C4-2B (cell line): ENCODE measurements around the gene RADIL.
"Not testable (repeated sequence)": the region's sequence is repeated elsewhere in the genome, so short reads cannot be mapped to it uniquely, and the experiment has no call there.

Experiments used
- H3K27ac ChIP-seq: fragments of 450-650 bp; 2 replicates; pipeline ENCODE4 v1.5.1; 2017
- ZFX ChIP-seq: fragments of 450-650 bp; IDR thresholded peaks from 2 replicates; pipeline ENCODE4 v1.6.1; 2017
- TF ChIP-seq, protein P1 (sequence below): fragments of 450-650 bp; conservative IDR thresholded peaks from 2 replicates; pipeline ENCODE4 v1.5.1; 2017; ENCODE audit warnings: mild to moderate bottlenecking

The RADIL gene

GRCh38 chr7:4906682-4907081, 23.2 kb upstream of the RADIL start:
- H3K27ac ChIP-seq, result no peak overlapping the region
- TF ChIP-seq, protein P1, sequence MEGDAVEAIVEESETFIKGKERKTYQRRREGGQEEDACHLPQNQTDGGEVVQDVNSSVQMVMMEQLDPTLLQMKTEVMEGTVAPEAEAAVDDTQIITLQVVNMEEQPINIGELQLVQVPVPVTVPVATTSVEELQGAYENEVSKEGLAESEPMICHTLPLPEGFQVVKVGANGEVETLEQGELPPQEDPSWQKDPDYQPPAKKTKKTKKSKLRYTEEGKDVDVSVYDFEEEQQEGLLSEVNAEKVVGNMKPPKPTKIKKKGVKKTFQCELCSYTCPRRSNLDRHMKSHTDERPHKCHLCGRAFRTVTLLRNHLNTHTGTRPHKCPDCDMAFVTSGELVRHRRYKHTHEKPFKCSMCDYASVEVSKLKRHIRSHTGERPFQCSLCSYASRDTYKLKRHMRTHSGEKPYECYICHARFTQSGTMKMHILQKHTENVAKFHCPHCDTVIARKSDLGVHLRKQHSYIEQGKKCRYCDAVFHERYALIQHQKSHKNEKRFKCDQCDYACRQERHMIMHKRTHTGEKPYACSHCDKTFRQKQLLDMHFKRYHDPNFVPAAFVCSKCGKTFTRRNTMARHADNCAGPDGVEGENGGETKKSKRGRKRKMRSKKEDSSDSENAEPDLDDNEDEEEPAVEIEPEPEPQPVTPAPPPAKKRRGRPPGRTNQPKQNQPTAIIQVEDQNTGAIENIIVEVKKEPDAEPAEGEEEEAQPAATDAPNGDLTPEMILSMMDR, result no peak
- TF ChIP-seq ZFX, result no peak

- no peak overlapping the region for H3K27ac ChIP-seq
- no peak for TF ChIP-seq ZFX
- TF ChIP-seq, protein P1, result no peak
Observed at GRCh38 chr7:4905171-4905570, 21.7 kb upstream of the RADIL start.

DNA sequence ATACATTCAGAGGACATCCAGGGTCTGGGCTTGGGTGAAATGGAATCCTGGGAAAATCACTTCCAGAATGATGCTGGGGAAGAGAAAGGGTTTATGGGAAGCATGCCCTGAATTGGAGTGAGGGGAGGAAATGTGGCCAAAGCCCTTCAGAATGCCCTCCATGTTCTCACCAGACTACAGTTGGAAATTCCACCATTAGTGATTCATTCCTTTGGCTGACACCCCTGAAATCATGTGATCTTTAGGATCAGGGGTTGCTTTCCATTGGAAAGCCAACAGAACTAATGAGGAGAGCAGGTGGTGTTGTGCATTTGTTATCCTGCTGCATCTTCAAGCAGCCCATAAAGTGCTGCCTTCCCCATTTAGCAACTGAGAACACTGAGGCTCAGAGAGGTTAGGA, 20.8 kb upstream of the RADIL start:
- TF ChIP-seq, protein P1, result no peak
- TF ChIP-seq ZFX, result no peak
- no peak overlapping the region for H3K27ac ChIP-seq

DNA sequence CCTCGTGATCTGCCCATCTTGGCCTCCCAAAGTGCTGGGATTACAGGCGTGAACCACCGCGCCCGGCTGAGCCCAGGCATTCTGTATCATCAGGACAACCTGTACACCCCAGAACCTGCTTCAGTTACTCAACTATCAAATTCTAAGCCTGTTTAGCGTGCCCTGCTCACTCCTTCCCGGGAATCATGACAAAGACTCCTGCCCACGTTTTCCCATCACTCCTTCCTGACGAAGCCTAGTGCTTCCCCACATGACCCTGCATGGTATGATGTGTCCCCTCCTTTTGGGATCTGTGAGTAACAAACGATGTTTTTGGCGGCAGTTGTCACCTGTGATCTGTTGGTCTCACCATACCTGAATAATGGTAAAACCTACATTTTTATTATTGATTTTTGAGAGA, 12.2 kb upstream of the RADIL start:
- H3K27ac ChIP-seq, result no peak overlapping the region
- TF ChIP-seq ZFX, result no peak

- no peak for TF ChIP-seq ZFX
- TF ChIP-seq, protein P1, result no peak
- H3K27ac ChIP-seq, result no peak overlapping the region
Observed at GRCh38 chr7:4894482-4894881, 11.0 kb upstream of the RADIL start.

DNA sequence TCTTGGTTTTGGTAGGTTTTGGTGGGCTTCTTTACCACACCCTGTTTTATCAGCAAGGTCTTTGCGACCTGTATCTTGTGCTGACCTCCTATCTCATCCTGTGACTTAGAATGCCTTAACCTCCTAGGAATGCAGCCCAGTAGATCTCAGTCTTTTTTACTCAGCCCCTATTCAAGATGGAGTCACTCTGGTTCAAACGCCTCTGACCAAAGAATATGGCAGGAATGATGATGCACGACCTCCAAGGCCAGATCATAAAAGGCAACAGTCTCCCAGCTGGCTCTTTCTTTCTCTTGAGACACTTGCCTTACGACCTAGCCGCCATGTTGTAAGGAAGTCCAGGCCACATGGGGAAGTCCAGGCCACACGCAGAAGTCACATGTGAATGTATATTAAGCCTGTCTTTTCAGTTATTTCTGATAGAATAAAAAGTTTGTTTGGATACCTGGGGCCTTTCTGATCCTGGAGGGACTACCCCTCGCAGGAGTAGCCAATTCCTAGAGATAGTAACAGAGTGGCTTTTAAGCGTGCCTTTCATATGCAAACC, 10.5 kb upstream of the RADIL start:
- H3K27ac ChIP-seq, result no peak overlapping the region
- TF ChIP-seq, protein P1, result no peak
- no peak for TF ChIP-seq ZFX

GRCh38 chr7:4893188-4893587, 9.7 kb upstream of the RADIL start:
- H3K27ac ChIP-seq, result not testable (repeated sequence)

DNA sequence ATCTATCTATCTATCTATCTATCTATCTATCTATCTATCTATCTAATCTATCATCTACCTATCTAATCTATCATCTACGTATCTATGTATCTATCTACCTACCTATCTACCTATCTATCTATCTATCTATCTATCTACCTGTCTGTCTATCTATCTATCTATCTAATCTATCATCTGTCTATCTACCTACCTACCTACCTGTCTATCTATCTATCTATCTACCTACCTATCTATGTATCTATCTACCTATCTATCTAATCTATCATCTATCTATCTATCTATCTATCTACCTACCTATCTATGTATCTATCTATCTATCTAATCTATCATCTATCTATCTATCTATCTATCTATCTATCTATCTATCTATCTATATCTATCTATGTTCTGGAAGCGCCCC, 8.0 kb upstream of the RADIL start:
- H3K27ac ChIP-seq, result not testable (repeated sequence)

DNA sequence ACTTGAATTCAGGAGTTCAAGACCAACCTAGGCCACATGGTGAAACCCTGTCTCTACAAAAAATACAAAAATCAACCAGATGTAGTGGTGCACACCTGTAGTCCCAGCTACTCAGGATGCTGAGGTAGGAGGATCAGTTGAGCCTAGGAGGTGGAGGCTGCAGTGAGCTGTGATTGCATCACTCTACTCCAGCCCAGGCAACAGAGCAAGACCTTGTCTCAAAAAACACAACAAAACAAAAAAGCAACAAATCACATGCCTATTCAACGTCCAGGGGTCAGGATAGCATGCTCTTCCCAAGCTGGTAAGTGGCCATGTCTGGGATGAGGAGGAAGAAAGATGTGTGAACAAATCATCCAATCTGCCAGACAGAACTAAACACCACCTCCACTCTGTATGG, 6.2 kb upstream of the RADIL start:
- H3K27ac ChIP-seq, result no peak overlapping the region
- no peak for TF ChIP-seq ZFX
- TF ChIP-seq, protein P1, result no peak
